ENCODE results near the gene FOXP2. TPM values are rescaled to one million over a fixed set of nuclear protein-coding genes. Genes with fewer than 3 reads are reported as not detected.

Gene FOXP2
- total RNA-seq, 2 donors from 2014 or later, result 15.5 to 16.6 TPM

DNA sequence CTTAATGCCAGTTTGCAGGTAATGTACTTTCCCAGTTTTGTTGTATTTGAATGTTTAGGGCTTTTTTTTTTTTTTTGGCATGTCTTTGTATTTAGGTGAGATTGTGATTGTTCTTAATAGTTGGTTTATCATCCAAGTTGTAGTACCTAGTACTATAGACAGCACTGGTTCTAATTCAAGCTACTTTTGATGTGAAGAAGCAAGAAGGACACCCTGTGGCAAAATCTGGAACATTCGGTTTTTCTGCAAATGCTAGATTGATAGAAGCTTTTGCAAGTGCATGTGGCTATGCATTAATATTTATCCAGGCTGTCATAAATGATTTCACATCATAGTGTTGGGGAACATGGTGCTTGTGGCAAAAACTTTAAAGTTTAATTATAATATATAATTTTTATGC lies 248.9 kb downstream of the FOXP2 start:
- no peak for TF ChIP-seq POLR2A (IDR thresholded peaks at IDR 0.05)
- TF ChIP-seq, protein P1, sequence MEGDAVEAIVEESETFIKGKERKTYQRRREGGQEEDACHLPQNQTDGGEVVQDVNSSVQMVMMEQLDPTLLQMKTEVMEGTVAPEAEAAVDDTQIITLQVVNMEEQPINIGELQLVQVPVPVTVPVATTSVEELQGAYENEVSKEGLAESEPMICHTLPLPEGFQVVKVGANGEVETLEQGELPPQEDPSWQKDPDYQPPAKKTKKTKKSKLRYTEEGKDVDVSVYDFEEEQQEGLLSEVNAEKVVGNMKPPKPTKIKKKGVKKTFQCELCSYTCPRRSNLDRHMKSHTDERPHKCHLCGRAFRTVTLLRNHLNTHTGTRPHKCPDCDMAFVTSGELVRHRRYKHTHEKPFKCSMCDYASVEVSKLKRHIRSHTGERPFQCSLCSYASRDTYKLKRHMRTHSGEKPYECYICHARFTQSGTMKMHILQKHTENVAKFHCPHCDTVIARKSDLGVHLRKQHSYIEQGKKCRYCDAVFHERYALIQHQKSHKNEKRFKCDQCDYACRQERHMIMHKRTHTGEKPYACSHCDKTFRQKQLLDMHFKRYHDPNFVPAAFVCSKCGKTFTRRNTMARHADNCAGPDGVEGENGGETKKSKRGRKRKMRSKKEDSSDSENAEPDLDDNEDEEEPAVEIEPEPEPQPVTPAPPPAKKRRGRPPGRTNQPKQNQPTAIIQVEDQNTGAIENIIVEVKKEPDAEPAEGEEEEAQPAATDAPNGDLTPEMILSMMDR (IDR thresholded peaks at IDR 0.05), result peak in 3 of 7 experiments; percentile 24 to 28 (median 26)
- Histone ChIP-seq H3K9me3 (no peaks in the 10 kb centered on the region), H3K27ac (no peak overlapping the region), H3K36me3 (replicated peaks in 1 of 2; ENCODE audit: insufficient read depth in 1 of 2, low read depth in 2 of 2) (no peaks in the 10 kb centered on the region), H3K4me1 (no peaks in the 10 kb centered on the region), H3K4me3 (no peak overlapping the region), H3K27me3 (no peaks in the 10 kb centered on the region)
- intact Hi-C loops (cut with DNase I), result no loop called here
- 62 to 76% methylated on average over 1 of the region's 1 CpG for WGBS, 2 donors
- ATAC-seq, result no peak
- DNase-seq, result peak in 1 of 4 donors; percentile 8

DNA sequence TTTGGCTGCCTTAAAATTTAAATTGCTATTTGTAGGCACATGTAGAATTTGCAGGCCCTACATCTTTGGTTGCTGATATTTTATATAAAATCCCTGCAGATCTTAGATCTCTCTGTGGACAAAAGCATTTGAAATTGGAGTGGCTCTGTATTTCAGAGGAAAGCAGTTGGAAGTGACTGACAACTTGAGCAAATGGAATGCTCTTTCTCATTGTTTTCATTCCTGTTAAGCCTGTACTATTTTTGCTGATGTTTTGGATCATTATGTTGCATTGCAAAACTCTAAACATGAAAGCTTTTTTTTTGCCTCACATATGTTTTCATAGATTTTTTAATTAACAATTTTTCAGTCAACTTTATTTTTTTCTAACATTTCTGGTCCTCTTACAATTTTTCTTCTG lies 256.1 kb downstream of the FOXP2 start:
- H3K4me3 ChIP-seq, result no peak overlapping the region
- H3K4me1 ChIP-seq, result no peaks in the 10 kb centered on the region
- H3K27ac ChIP-seq, result no peak overlapping the region
- no peak for DNase-seq
- no peaks in the 10 kb centered on the region for H3K27me3 ChIP-seq
- intact Hi-C loops (cut with DNase I), result no loop called here
- no peak for TF ChIP-seq POLR2A (IDR thresholded peaks at IDR 0.05)
- TF ChIP-seq, protein P1 (IDR thresholded peaks at IDR 0.05), result no peak
- no peaks in the 10 kb centered on the region for H3K36me3 ChIP-seq (replicated peaks in 1 of 2; ENCODE audit: insufficient read depth in 1 of 2, low read depth in 2 of 2)
- ATAC-seq, result no peak
- no peaks in the 10 kb centered on the region for H3K9me3 ChIP-seq

GRCh38 chr7:114671563-114672123 lies 257.0 kb downstream of the FOXP2 start:
- Histone ChIP-seq H3K27ac (no peak overlapping the region), H3K27me3 (no peaks in the 10 kb centered on the region), H3K36me3 (replicated peaks in 1 of 2; ENCODE audit: insufficient read depth in 1 of 2, low read depth in 2 of 2) (no peaks in the 10 kb centered on the region), H3K9me3 (no peaks in the 10 kb centered on the region), H3K4me3 (no peak overlapping the region), H3K4me1 (no peaks in the 10 kb centered on the region)
- DNase-seq (no peak), ATAC-seq (no peak)
- no peak for TF ChIP-seq POLR2A (IDR thresholded peaks at IDR 0.05)
- TF ChIP-seq, protein P1 (IDR thresholded peaks at IDR 0.05), result no peak
- WGBS, 2 donors, result 83 to 87% methylated on average over 2 of the region's 2 CpGs
- intact Hi-C loops (cut with DNase I), result no loop called here

GRCh38 chr7:114678116-114678515 lies 263.5 kb downstream of the FOXP2 start:
- Histone ChIP-seq H3K4me3 (no peak overlapping the region), H3K9me3 (no peaks in the 10 kb centered on the region), H3K27ac (no peak overlapping the region), H3K4me1 (no peaks in the 10 kb centered on the region), H3K27me3 (no peaks in the 10 kb centered on the region), H3K36me3 (replicated peaks in 1 of 2; ENCODE audit: insufficient read depth in 1 of 2, low read depth in 2 of 2) (no peaks in the 10 kb centered on the region)
- TF ChIP-seq POLR2A (IDR thresholded peaks at IDR 0.05), result no peak
- TF ChIP-seq, protein P1 (IDR thresholded peaks at IDR 0.05), result no peak
- ATAC-seq (no peak), DNase-seq (no peak)
- WGBS, 2 donors, result 84 to 86% methylated on average over 2 of the region's 2 CpGs
- intact Hi-C loops (cut with DNase I), result no loop called here

DNA sequence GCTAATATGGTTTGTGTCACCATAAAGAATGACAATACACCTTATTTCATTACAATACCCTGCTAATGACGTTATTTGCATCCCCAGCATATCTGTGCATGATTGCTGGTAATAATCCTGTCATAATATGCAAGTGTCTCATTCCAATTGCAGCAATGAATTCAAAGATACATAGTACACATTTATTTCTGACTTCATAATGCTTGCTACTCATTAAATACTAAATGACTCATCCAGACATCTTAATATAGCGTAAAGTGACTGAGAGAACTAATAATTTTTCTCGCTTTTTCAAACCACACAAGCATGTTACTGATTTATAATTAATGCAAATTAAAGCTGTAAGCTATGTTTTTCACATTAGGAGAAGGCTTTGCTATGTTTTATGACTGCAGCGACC lies 272.6 kb downstream of the FOXP2 start:
- Histone ChIP-seq H3K36me3 (replicated peaks in 1 of 2; ENCODE audit: insufficient read depth in 1 of 2, low read depth in 2 of 2) (no peaks in the 10 kb centered on the region), H3K27me3 (no peaks in the 10 kb centered on the region), H3K4me1 (no peaks in the 10 kb centered on the region), H3K9me3 (no peaks in the 10 kb centered on the region), H3K4me3 (no peak overlapping the region), H3K27ac (no peak overlapping the region)
- intact Hi-C loops (cut with DNase I), result no loop called here
- no peak for ATAC-seq
- WGBS, 2 donors, result 89 to 92% methylated on average over 4 of the region's 4 CpGs
- no peak for DNase-seq
- TF ChIP-seq, protein P1 (IDR thresholded peaks at IDR 0.05), result no peak
- no peak for TF ChIP-seq POLR2A (IDR thresholded peaks at IDR 0.05)
